Islet of Langerhans (tissue), 1 donor: ENCODE data around the gene GPR149.
"Not testable (repeated sequence)": the region's sequence is repeated elsewhere in the genome, so short reads cannot be mapped to it uniquely, and the experiment has no call there.

Source experiments
- FAIRE-seq: peaks from one replicate; lab custom pipeline; 2011; peaks lifted over from hg19 to GRCh38; lab: Jason Lieb, UNC

Gene GPR149, protein sequence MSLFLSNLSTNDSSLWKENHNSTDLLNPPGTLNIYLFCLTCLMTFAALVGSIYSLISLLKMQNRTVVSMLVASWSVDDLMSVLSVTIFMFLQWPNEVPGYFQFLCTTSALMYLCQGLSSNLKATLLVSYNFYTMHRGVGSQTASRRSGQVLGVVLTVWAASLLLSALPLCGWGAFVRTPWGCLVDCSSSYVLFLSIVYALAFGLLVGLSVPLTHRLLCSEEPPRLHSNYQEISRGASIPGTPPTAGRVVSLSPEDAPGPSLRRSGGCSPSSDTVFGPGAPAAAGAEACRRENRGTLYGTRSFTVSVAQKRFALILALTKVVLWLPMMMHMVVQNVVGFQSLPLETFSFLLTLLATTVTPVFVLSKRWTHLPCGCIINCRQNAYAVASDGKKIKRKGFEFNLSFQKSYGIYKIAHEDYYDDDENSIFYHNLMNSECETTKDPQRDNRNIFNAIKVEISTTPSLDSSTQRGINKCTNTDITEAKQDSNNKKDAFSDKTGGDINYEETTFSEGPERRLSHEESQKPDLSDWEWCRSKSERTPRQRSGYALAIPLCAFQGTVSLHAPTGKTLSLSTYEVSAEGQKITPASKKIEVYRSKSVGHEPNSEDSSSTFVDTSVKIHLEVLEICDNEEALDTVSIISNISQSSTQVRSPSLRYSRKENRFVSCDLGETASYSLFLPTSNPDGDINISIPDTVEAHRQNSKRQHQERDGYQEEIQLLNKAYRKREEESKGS

DNA sequence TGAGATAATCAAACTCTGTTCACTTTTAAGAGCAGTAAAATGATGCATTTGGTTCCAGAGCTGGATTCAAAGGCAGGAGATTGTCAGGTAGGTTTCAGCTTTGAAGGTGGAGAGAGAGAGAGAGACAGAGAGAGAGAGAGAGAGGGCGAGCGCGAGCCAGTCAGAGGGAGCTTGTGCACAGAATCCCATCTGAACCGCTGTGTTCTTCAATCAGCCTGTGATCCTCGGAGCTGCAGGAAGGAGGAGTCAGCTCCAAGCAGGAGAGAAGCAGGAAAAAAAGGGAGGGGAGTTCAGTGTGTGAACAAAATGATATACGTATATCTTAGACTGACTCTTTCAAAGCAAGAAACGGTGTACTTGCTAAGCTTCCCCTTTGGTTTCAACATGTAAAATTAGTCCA, at the start of gene GPR149:
Gene GPR149 (minus strand): TSS at position 177 of the 400 bp plus-strand sequence. CDS start 575 bp downstream, outside the sequence.
- no peak for FAIRE-seq

DNA sequence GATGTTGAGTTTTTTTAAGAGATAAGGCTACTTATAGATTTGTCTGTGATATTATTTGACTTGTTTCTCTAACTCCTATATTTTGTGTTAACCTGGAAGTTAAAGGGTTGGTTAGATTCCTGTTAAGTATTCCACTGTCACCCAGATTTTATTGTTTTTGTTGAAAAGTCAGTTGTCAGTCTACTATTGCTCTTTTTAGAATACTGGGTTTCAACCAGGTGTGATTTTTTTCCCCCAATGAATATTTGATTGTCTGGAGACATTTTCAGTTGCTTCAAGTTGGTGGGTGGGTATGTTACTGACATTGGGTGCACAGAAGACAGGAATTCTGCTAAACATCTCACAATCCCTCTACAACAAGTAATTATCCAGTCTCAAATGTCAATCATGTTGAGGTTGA, 43.8 kb upstream of the GPR149 start:
- FAIRE-seq = no peak

DNA sequence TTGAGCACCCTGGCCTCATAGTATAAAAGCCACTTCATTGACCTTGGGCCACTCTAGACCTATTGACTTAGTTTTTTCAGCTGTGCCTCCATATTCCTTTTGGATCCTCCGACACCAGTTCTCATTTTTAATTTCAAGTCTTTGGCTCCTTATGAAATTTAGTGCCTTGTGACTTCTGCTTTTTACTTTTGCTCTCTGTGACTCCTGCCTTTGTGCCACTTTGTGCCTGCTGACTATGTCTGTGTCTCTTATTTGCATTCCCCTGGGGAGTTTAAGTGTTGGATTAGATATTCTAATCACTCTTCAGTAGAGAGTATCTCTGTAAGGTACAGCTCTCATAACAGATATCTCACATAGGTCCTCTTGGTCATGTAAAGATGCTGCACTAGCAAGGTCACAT, 39.6 kb upstream of the GPR149 start:
- FAIRE-seq = no peak

DNA sequence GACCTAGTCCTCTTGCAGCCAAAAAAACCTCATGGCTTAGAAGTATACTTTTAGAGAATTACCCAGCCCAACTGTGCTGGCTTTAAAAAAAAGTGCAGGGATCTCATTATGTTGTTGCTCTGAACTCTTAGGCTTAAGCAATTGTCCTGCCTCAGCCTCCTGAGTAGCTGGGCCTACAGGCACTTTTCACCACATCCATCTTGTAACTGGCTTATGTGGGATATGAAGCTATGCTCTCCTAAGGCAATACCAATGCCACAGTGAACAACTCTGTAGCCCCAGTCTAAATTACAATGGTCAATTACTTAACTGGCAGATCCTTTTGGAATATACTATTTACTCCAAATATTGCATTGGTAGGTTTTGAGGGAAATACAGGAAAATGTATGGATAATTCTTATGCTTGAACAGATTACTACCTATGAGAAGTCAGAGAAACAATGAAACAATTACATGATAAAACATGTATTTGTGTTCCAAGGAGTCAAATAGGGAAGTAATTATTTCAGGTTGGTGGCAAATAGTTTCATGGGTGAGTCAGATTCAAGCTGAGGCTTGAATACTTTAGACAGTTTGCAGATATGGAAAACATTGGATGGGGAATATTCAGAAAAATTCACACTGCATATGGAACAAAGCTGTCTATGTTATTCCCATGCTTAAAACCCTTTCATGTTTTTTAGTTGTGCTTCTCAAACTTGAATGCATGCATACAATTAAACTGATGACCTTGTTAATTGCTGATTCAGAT, 34.6 kb upstream of the GPR149 start:
- FAIRE-seq = no peak

DNA sequence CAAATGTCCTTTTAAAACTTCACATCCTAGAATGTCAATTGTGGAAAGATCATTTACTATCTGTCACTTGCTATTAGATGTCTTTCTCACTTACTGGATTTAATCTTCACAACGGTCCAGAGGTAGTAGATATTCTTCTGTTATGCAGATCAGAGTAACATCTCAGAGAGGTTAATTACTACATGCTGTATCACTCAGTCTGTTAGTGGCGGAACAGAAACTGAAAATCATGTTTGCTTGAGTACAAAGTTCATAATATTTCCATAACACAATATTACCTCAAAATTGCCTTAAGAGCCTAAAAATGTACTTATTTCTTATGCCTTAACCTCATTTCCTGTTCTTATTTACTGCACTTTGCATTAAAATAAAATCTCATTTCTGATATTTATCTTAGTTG, 28.6 kb upstream of the GPR149 start:
- no peak for FAIRE-seq

DNA sequence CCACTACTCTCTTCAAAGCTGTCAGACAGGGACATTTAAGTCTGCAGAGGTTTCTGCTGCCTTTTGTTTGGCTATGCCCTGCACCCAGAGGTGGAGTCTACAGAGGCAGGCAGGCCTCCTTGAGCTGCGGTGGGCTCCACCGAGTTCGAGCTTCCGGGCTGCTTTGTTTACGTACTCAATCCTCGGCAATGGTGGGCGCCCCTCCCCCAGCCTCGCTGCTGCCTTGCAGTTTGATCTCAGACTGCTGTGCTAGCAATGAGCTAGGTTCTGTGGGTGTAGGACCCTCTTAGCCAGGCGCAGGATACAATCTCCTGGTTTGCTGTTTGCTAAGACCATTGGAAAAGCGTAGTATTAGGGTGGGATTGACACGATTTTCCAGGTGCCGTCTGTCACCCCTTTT, 9.1 kb upstream of the GPR149 start:
- FAIRE-seq = not testable (repeated sequence)

DNA sequence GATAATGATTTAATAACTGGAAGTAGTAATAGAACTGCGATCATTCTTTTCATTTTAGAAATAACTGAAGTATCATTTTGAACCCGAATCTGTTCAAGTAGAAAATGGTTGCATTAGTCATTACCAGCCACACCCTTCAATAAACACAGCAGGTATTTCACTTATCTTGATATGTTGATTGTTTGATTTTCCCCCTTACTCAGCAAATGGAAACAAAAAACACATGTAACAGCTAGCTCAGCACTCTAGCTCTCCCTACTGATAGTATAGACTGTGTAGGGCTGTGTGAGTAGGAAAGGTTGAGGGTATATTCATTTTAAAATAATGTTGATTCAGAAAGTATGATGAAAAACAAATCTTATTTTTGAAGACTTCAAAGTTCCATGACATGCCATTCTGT, 1.1 kb upstream of the GPR149 start:
- FAIRE-seq = no peak

DNA sequence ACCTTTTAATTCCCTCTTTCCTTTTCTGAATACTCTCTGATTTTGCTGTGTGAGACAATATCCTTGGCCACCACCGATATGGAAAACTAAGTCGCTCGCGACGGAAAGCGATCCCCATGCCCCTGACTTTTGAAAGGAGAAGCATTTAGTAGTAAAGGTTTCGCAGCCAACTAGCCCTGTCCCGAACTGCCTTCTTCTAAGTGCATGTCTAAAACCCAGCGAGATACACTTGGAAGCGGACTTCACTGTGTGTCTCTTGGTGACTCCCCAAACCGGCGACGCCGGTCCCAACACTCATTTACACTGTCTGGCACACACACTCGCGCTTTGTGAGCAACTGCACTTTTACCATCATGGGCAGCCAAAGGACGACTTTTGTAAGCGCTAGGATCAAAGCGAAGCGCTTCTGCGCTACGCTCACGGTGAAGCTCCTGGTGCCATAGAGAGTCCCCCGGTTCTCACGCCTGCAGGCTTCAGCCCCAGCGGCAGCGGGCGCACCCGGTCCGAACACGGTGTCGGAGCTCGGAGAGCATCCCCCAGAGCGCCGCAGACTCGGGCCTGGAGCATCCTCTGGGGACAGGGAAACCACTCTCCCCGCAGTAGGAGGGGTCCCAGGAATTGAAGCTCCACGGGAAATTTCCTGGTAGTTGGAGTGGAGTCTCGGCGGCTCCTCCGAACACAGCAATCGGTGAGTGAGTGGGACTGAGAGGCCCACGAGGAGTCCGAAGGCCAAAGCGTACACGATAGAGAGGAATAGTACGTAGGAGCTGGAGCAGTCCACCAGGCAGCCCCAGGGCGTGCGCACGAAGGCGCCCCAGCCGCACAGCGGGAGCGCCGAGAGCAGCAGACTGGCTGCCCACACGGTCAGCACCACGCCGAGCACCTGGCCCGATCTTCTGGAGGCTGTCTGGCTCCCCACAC, 1.4 kb downstream of the GPR149 start:
- FAIRE-seq = no peak

DNA sequence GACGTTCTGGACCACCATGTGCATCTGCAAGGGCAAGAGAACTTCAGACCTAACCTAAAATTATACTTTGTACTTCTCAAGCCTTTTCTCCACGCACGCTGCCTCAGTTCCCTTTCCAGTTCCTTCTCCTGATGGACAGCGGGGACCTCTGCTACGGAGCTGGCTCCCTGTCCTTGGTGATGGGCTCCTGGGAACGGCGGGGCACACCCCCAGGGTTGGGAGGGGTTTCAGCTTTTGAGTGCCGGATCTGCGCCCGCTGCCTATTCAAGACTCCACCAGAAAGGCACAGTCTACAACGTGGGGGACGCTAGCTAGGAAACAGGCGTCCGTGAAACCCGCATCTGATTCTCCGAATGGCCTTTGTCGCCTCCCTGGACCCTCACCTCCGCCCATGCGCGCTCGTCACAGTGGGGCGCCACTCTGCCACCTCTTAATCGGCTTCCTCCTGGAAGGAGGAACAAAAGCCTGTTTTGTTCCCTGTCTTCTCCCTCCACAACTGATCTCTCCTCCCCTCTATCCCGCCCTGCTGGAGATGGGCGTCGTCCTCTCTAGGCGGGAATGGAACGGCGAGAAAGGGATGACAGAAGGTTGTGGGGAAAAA, 2.2 kb downstream of the GPR149 start:
- FAIRE-seq = no peak

DNA sequence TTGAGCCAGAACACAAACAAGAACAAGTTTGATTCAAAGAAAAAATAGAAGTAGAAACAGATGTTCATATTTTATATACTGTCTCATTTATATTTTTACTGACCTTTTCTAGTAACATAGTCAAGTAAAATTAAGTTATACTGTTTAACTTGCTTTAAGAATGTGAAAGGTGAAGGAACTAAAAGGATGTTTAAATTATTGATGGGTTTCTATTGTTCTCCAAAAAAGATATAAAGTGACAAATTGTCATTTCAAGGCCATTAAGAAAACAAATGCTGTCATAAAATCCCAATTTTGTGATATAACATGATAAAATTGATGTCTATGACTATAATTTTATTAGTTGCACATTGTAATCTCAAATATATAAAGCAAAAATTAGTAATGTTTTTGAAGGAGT, 7.3 kb downstream of the GPR149 start:
- peak; percentile 55 for FAIRE-seq

DNA sequence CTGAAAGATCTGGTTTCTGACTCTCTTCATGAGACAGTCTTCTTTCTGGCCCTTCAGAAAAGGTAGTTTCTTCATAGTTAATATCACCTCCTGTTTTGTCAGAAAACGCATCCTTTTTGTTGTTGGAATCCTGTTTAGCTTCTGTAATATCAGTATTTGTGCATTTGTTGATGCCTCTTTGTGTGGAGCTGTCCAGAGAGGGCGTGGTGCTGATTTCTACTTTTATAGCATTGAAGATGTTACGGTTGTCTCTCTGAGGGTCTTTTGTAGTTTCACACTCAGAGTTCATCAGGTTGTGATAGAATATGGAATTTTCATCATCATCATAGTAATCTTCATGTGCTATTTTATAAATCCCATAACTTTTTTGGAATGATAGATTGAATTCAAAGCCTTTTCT, 8.9 kb downstream of the GPR149 start:
- FAIRE-seq = no peak

DNA sequence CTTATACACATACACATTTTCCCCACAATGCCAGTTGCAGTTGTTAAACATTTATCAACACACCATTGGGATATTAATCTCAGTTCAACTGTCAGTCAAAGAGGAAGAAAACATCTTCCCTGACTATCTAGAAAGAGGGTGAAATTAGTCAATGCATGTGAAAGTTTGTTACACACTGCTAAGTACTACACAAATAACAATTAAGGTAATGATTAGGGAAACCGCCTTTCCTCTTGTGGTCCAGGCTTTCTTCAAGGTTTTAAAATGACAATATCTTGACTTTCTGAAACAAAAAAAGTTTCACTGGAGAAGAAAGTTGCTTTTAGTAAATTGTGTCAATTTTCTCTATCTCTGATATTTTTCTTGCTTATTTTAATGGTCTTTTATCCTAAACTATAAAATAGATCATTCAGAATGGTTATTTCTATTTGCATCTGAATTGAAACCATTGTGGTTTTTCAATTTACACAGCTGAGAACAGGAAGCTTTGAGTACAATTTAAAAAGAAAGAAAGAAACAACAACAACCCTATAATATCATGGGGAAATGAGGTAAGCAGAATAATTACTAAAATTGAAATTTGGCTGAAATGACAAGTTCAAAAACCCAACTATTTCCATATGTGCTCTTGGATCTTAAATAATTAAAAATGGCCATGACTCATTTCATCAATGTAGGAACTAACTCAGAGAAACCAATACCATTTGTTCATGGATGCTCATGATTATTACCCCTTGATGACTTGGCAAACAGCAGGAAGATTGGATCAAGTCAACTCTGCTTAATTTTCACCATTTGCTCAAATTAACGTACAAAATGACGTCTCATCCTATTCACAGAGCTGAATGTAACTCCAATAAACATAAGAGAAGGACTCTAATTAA, 31.7 kb downstream of the GPR149 start:
- no peak for FAIRE-seq

DNA sequence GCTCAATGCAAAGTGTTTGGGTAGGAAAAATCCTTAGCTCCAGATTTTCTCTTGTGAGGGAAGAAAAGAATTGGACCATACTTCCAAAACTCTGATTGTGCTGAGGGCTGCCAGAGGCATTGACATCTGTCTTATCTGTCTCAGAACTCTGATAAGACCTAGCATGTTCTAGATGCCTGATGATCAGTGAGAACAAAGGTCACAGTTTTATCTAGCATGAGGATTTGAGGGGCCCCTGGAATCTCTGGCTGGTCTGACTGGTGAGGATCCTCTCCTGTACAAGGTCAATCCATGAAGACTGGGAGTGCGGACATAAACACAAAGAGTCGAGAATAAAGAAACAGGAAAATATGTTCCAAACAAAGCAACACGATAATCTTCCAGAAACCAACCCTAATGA, 40.1 kb downstream of the GPR149 start:
- no peak for FAIRE-seq

DNA sequence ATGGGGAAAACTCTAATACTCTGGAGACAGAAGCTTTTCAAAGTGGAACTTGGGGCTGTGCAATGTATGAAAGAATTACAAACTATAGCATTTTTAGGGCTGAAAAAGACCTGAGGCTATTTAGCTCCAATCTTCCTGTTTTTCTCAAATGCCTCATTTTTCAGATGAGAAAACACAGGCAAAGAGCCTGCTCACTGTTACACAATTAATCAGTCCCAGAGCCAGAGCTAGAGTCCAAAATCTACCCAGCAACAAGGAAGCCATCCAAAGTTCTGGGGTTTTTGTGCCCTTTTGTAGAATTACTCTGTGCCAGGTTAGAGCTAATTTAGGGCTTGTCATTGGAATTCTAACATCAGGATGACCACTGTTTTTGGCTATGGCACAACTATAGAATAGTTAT, 45.5 kb downstream of the GPR149 start:
- FAIRE-seq = no peak

DNA sequence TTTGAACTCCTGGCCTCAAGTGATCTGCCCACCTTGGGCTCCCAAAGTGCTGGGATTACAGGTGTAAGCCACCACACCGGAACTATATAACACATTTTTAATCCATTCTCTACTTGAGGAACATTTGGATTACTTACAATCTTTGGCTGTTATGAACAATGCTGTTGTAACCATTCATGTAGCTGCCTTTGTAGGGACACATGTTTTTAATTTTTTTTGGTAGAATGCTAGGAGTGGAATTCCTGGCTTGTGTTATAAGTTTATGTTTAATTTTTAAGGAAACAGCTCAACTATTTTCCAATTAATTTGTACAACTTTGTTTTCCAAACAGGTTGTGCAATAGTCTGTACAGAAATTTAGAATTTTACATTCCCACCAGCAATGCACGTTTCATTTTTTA, 51.7 kb downstream of the GPR149 start:
- no peak for FAIRE-seq

DNA sequence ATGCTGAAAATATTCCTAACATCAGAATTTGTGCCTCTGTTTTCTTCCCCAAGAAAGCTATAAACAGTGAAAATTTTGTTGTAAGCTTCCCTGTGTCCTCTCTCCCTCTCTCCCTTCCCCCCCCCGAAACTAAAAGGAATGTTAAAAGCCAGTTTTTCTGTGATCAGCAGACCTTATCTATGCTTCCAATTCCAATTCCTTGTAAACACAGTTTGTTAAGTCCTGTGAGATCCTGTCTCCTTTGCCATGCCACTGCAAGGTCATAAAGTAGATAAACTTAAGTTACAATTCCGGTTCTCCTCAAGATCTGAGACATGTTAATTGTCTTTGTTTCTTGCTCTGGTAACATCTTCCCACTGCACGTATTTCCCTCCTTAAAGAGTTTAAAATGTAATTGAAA, 62.8 kb downstream of the GPR149 start:
- no peak for FAIRE-seq

DNA sequence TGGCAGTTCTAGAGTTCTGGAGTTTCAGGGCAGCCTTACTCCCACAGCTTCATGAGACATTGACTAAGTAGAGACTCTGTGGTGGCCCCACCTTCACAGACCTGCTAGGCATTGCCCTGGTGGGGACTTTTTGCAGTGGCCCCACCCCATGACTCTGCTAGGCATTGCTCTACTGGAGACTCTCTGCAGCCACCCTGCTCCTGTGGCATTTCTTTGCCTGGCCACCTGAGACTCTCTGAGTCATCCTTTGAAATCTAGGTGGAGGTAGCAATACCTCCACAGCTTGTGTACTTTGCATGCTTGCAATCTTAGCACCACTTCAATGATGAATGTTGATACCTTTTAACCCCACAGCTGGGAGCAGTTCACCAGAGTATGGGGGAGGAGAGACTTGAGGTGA, 65.1 kb downstream of the GPR149 start:
- no peak for FAIRE-seq

DNA sequence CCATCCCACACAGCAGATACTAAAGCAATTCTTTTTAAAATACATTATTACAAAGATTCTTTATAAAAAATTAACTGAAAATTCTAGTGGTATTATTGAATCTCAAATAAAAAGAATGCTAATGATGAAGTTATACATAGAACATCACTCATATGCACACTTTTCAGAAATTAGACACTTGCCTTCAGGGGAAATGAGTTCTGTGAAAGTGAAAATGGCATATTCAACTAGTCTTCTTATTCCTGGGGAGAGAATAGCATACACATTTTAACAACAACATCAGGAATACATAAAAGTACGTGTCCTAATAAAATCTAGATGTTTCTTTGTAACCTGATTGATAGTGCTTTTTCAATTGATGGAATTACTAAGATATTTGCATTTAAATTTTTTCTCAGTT, 68.9 kb downstream of the GPR149 start:
- FAIRE-seq = no peak

DNA sequence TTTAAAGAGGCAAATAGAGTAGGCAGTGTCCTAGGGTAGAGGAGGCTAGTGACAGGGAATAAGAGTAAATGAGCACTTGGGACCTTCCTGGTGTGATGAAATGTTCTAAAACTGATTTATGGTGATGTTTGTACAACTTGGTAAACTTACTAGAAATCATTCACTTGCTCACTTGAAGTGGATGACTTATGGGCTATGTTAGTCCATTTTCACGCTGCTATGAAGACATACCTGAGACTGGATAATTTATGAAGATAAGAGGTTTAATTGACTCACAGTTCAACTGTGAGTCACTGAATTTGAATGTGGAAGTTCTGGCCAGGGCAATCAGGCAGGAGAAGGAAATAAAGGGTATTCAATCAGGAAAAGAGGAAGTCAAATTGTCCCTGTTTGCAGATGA, 74.0 kb downstream of the GPR149 start:
- FAIRE-seq = no peak

DNA sequence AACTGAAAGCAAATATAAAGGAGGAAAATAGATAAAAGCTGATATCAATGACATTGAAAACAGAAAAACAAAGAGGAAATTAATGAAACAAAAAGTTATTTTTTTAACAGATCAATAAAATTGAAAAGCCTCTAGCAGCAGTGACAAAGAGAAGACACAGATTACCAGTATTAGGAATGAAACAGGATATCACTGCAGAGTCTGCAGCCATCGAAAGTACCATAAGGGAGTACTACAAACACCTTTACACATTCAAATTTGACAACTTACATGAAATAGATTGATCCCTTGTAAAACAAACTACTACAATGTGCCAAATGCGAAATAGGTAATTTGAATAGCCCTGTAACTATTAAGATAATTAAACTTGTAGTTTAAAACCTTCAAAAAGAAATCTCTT, 80.8 kb downstream of the GPR149 start:
- no peak for FAIRE-seq
